Endothelial cell of umbilical vein (primary cell): ENCODE results near the gene BRICD5. TPM values are rescaled to one million over a fixed set of nuclear protein-coding genes. Genes with fewer than 3 reads are reported as not detected.

Source experiments
- BruUV-seq: library from RNA; stranded (reverse); fragments of 400-500 nt; replicated peaks from 2 replicates; lab custom pipeline; 2021; lab: Mats Ljungman, UMichigan
- CTCF ChIA-PET: fragments of 300-600, 350-600 bp; sonication (Branson Sonifier 250); formaldehyde crosslinking; loops from one replicate; lab custom pipeline; 2021; ENCODE audit warnings: antibody characterized with exemption, inconsistent platforms; lab: Charles Lee
- POLR2A ChIA-PET: fragments of 300-600, 350-600 bp; sonication (Branson Sonifier 250); formaldehyde crosslinking; loops from one replicate; lab custom pipeline; 2021; ENCODE audit warnings: antibody characterized with exemption, inconsistent platforms; lab: Charles Lee
- DNase-seq: peaks from one replicate; pipeline ENCODE4 v3.0.0-alpha.2; 2011; ENCODE audit warnings: low read depth, low spot score
- FAIRE-seq: peaks from 2 replicates; lab custom pipeline; 2011; peaks lifted over from hg19 to GRCh38; lab: Jason Lieb, UNC
- H2AFZ ChIP-seq: 2 replicates; pipeline ENCODE4 v1.6.0; 2012; ENCODE audit warnings: low read depth, low read length, control low read depth, inconsistent platforms
- H3K27ac ChIP-seq: 2 replicates; pipeline ENCODE4 v1.5.1; 2011; ENCODE audit warnings: low read depth, mild to moderate bottlenecking, control low read depth, low read length, moderate library complexity; ENCODE audit not compliant: insufficient read depth
- H3K27me3 ChIP-seq, 2 experiments: 2 replicates each; pipeline versions ENCODE4 v1.6.0 to v1.6.1; 2011; ENCODE audit warnings: low read length in 2 of 2, mixed read lengths in 1 of 2; ENCODE audit not compliant: control insufficient read depth in 2 of 2, insufficient read depth in 2 of 2
- H3K36me3 ChIP-seq, 2 experiments: 2 replicates in 1 of 2; 3 replicates in 1 of 2; pipeline ENCODE4 v1.5.1; 2011; ENCODE audit warnings: low read length in 2 of 2, mild to moderate bottlenecking in 1 of 2, moderate library complexity in 1 of 2; ENCODE audit not compliant: control insufficient read depth in 2 of 2, insufficient read depth in 2 of 2; ENCODE audit errors: extremely low read depth in 1 of 2
- H3K4me1 ChIP-seq: 3 replicates; pipeline ENCODE4 v1.5.1; 2011; ENCODE audit warnings: mild to moderate bottlenecking, low read length; ENCODE audit not compliant: control insufficient read depth, insufficient read depth; ENCODE audit errors: extremely low read depth
- H3K4me2 ChIP-seq: 2 replicates; pipeline ENCODE4 v1.6.1; 2011; ENCODE audit warnings: low read length, control low read depth, mixed read lengths; ENCODE audit not compliant: insufficient read depth
- H3K4me3 ChIP-seq, 3 experiments: fragments of 200-600 bp in 1 of 3; sonication (generic), shearing (Covaris generic) in 1 of 3; replicated peaks in 1 of 3; 2 replicates each; pipeline ENCODE4 v1.5.1; 2011 to 2016; ENCODE audit warnings: control low read depth in 3 of 3, low read length in 3 of 3, mild to moderate bottlenecking in 2 of 3, inconsistent platforms in 1 of 3, low read depth in 1 of 3, moderate library complexity in 1 of 3; ENCODE audit not compliant: insufficient read depth in 1 of 3
- H3K79me2 ChIP-seq: 2 replicates; pipeline ENCODE4 v1.6.0; 2012; ENCODE audit warnings: low read length, inconsistent platforms; ENCODE audit not compliant: control insufficient read depth, insufficient read depth
- H3K9ac ChIP-seq: replicated peaks from 2 replicates; pipeline ENCODE3; 2011; ENCODE audit warnings: low read length, control low read depth; ENCODE audit not compliant: insufficient read depth; ENCODE audit errors: extremely low read depth
- H3K9me1 ChIP-seq: replicated peaks from 3 replicates; pipeline ENCODE4 v1.6.0; 2011; ENCODE audit warnings: mild to moderate bottlenecking, low read length; ENCODE audit not compliant: control insufficient read depth, insufficient read depth; ENCODE audit errors: extremely low read depth
- H3K9me3 ChIP-seq: replicated peaks from 2 replicates; pipeline ENCODE4 v1.5.1; 2012; ENCODE audit warnings: low read length, inconsistent platforms; ENCODE audit not compliant: control insufficient read depth, insufficient read depth
- H4K20me1 ChIP-seq: replicated peaks from 2 replicates; pipeline ENCODE3; 2011; ENCODE audit warnings: mild to moderate bottlenecking, low read length; ENCODE audit not compliant: control insufficient read depth, insufficient read depth; ENCODE audit errors: extremely low read depth
- CTCF ChIP-seq, 2 donors: IDR thresholded peaks; 1 replicate in 1 of 2; 2 replicates in 1 of 2; pipeline ENCODE4 v1.5.1; 2011; ENCODE audit warnings: low read length in 2 of 2, mild to moderate bottlenecking in 2 of 2, moderate library complexity in 2 of 2, control low read depth in 1 of 2, inconsistent platforms in 1 of 2, low read depth in 1 of 2; ENCODE audit not compliant: insufficient read depth in 1 of 2; ENCODE audit errors: extremely low read depth in 1 of 2
- EZH2 ChIP-seq: IDR thresholded peaks from 2 replicates; pipeline ENCODE4 v1.6.1; 2012; ENCODE audit warnings: borderline replicate concordance, low read depth, mild to moderate bottlenecking, moderate library complexity, low read length, inconsistent platforms; ENCODE audit not compliant: severe bottlenecking
- FOS ChIP-seq: IDR thresholded peaks from 2 replicates; pipeline ENCODE4 v1.6.1; 2011; ENCODE audit warnings: mild to moderate bottlenecking, low read length, moderate library complexity, borderline replicate concordance; ENCODE audit not compliant: insufficient read depth
- GATA2 ChIP-seq: IDR thresholded peaks from 2 replicates; pipeline ENCODE4 v1.7.0; 2011; ENCODE audit warnings: low read depth, mild to moderate bottlenecking, moderate library complexity, mixed read lengths, low read length; ENCODE audit not compliant: insufficient read length, insufficient read depth
- JUN ChIP-seq: IDR thresholded peaks from 2 replicates; pipeline ENCODE4 v1.6.1; 2011; ENCODE audit warnings: borderline replicate concordance, low read depth; ENCODE audit not compliant: insufficient read length, insufficient read depth
- MYC ChIP-seq: IDR thresholded peaks from one replicate; pipeline ENCODE4 v1.6.1; 2011; ENCODE audit warnings: mild to moderate bottlenecking, low read depth, low read length
- POLR2A ChIP-seq: IDR thresholded peaks from 2 replicates; pipeline ENCODE4 v1.6.1; 2012; ENCODE audit warnings: low read depth, mild to moderate bottlenecking, control low read depth, low read length
- POLR2AphosphoS5 ChIP-seq: IDR thresholded peaks from 2 replicates; pipeline ENCODE4 v1.6.1; 2012; ENCODE audit warnings: low read depth, mild to moderate bottlenecking, control low read depth, low read length, moderate library complexity; ENCODE audit not compliant: insufficient read depth
- dilution Hi-C: fragments of 300-500 bp; cut with MboI; formaldehyde crosslinking; loops from one replicate; pipeline ENCODE4 v1.15.0; 2019; ENCODE audit warnings: low sequenced_read_pairs; ENCODE audit not compliant: extremely low pct_ligation_motif_present
- intact Hi-C: fragments of 100-400 bp; cut with micrococcal nuclease; formaldehyde crosslinking; loops from one replicate; pipeline ENCODE4 v1.10.0; 2022
- polyA plus RNA-seq, 4 experiments: library from polyadenylated mRNA; depleted of rRNA in 3 of 4; stranded (reverse) in 3 of 4; unstranded in 1 of 4; fragments of >200 nt; gene quantifications; 2 replicates each; pipeline versions ENCODE4 v1.2.1 to v1.2.3, GENCODE V29; 2011 to 2012; ENCODE audit warnings: missing spikeins in 1 of 4
- total RNA-seq: library from RNA; stranded (reverse); gene quantifications from 2 replicates; pipeline ENCODE4 v1.2.3, GENCODE V29; 2021
- TF ChIP-seq, protein P1 (sequence below): IDR thresholded peaks from 2 replicates; pipeline ENCODE4 v1.6.1; 2011; ENCODE audit not compliant: insufficient read depth, insufficient read length

The BRICD5 gene
- total and polyA plus RNA-seq, 2 donors (not counting 3 experiments of a cell fraction or from before 2014, with no cell fraction given) = 5.6 to 8.4 TPM

GRCh38 chr16:2228161-2228824 lies 17.6 kb upstream of the BRICD5 start:
- H3K27ac ChIP-seq = no peak overlapping the region
- no peak for DNase-seq
- ChIA-PET CTCF (no interaction called here), POLR2A (no interaction called here)
- H3K9me3 ChIP-seq = no peaks in the 10 kb centered on the region
- BruUV-seq = no TSS peak
- intact Hi-C loops = no loop called here
- H2AFZ ChIP-seq = no peak overlapping the region
- H3K27me3 ChIP-seq = no peaks in the 10 kb centered on the region
- no peak overlapping the region for H3K4me3 ChIP-seq
- H3K79me2 ChIP-seq = peaks cover 36% of the 10 kb centered on the region
- H3K4me1 ChIP-seq = peaks cover 7% of the 10 kb centered on the region
- no peak overlapping the region for H3K9ac ChIP-seq
- no peak for TF ChIP-seq MYC
- TF ChIP-seq, protein P1, sequence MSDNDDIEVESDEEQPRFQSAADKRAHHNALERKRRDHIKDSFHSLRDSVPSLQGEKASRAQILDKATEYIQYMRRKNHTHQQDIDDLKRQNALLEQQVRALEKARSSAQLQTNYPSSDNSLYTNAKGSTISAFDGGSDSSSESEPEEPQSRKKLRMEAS = no peak
- no peak for TF ChIP-seq FOS
- no peak for TF ChIP-seq CTCF (IDR thresholded peaks at IDR 0.05; ENCODE audit: extremely low read depth in 1 of 2, insufficient read depth in 1 of 2, low read depth in 1 of 2, low read length in 2 of 2)
- no peak for TF ChIP-seq POLR2AphosphoS5
- TF ChIP-seq EZH2 = no peak
- no peak for TF ChIP-seq GATA2
- no peak for TF ChIP-seq POLR2A
- no peak for TF ChIP-seq JUN
- no peak overlapping the region for H3K4me2 ChIP-seq
- FAIRE-seq = no peak
- peaks cover 9 to 34% of the 10 kb centered on the region in 2 experiments for H3K36me3 ChIP-seq
- no peaks in the 10 kb centered on the region for H3K9me1 ChIP-seq
- H4K20me1 ChIP-seq = no peaks in the 10 kb centered on the region
- dilution Hi-C loops = no loop called here
